H1 (cell line): Measurements from ENCODE around the gene GOLGA8A. TPM values are rescaled to one million over a fixed set of nuclear protein-coding genes. Genes with fewer than 3 reads are reported as not detected.

Source experiments
- CTCF ChIA-PET: fragments of 300-600 bp; sonication (Branson Sonifier 250); formaldehyde crosslinking; loops from one replicate; lab custom pipeline; 2021; ENCODE audit not compliant: partially characterized antibody; lab: Charles Lee
- POLR2A ChIA-PET: fragments of 300-600 bp; sonication (Branson Sonifier 250); formaldehyde crosslinking; loops from one replicate; lab custom pipeline; 2021; ENCODE audit warnings: inconsistent platforms; ENCODE audit not compliant: partially characterized antibody; lab: Charles Lee
- DNase-seq, 2 experiments: peaks; one replicate each; pipeline versions ENCODE4 v3.0.0 to v3.0.0-alpha.2; 2010 to 2022; ENCODE audit warnings: low spot score in 2 of 2, low read depth in 1 of 2, mixed read lengths in 1 of 2
- FAIRE-seq: peaks from 2 replicates; lab custom pipeline; 2011; peaks lifted over from hg19 to GRCh38; lab: Jason Lieb, UNC
- H2AFZ ChIP-seq: 2 replicates; pipeline ENCODE4 v1.8.1; 2012; ENCODE audit warnings: low read length, inconsistent platforms
- H2AK5ac ChIP-seq: 2 replicates; pipeline ENCODE4 v1.6.1; 2013; ENCODE audit warnings: low read depth, low read length
- H2BK120ac ChIP-seq: replicated peaks from 2 replicates; pipeline ENCODE3; 2013; ENCODE audit warnings: low read depth, low read length, inconsistent platforms
- H2BK12ac ChIP-seq: 2 replicates; pipeline ENCODE4 v1.6.1; 2013; ENCODE audit warnings: low read depth, low read length
- H2BK15ac ChIP-seq: 2 replicates; pipeline ENCODE4 v1.6.1; 2013; ENCODE audit warnings: low read length
- H2BK20ac ChIP-seq: 2 replicates; pipeline ENCODE4 v1.6.1; 2013; ENCODE audit warnings: low read length
- H2BK5ac ChIP-seq: 2 replicates; pipeline ENCODE4 v1.6.1; 2013; ENCODE audit warnings: low read depth, low read length
- H3K14ac ChIP-seq: 2 replicates; pipeline ENCODE4 v1.6.1; 2013; ENCODE audit warnings: inconsistent platforms; ENCODE audit not compliant: insufficient read length
- H3K18ac ChIP-seq: 2 replicates; pipeline ENCODE4 v1.6.1; 2013; ENCODE audit warnings: low read length; ENCODE audit errors: extremely low read depth
- H3K23ac ChIP-seq: 2 replicates; pipeline ENCODE4 v1.6.1; 2013; ENCODE audit warnings: inconsistent platforms; ENCODE audit not compliant: insufficient read length
- H3K23me2 ChIP-seq: 2 replicates; pipeline ENCODE4 v1.6.1; 2013; ENCODE audit warnings: low read depth, low read length
- H3K27ac ChIP-seq: 2 replicates; pipeline ENCODE4 v1.6.1; 2011; ENCODE audit warnings: low read depth, low read length, inconsistent platforms
- H3K27me3 ChIP-seq, 4 experiments: replicated peaks in 1 of 4; 1 replicate in 1 of 4; 2 replicates in 3 of 4; pipeline versions ENCODE4 v1.6.1 to v1.8.1; 2011 to 2013; ENCODE audit warnings: low read length in 3 of 4, mild to moderate bottlenecking in 3 of 4, inconsistent platforms in 2 of 4, mixed read lengths in 2 of 4, moderate library complexity in 1 of 4; ENCODE audit not compliant: control insufficient read depth in 3 of 4, insufficient read depth in 3 of 4; ENCODE audit errors: extremely low read depth in 1 of 4
- H3K36me3 ChIP-seq, 4 experiments: 2 replicates each; pipeline versions ENCODE4 v1.6.1 to v1.8.1; 2011 to 2013; ENCODE audit warnings: mild to moderate bottlenecking in 4 of 4, low read length in 3 of 4, moderate library complexity in 2 of 4, control low read depth in 1 of 4, inconsistent platforms in 1 of 4; ENCODE audit not compliant: insufficient read depth in 4 of 4, control insufficient read depth in 2 of 4
- H3K4ac ChIP-seq: replicated peaks from 2 replicates; pipeline ENCODE3; 2013; ENCODE audit warnings: low read length, low read depth, mixed read lengths, inconsistent platforms; ENCODE audit not compliant: insufficient read length
- H3K4me1 ChIP-seq, 4 experiments: replicated peaks in 1 of 4; 1 replicate in 1 of 4; 2 replicates in 3 of 4; pipeline versions ENCODE4 v1.6.1 to v1.8.1; 2011 to 2013; ENCODE audit warnings: low read length in 3 of 4, inconsistent platforms in 2 of 4, mixed read lengths in 1 of 4; ENCODE audit not compliant: insufficient read depth in 4 of 4, control insufficient read depth in 3 of 4
- H3K4me2 ChIP-seq, 2 experiments: 2 replicates each; pipeline versions ENCODE4 v1.6.1 to v1.8.1; 2011 to 2013; ENCODE audit warnings: low read depth in 2 of 2, low read length in 2 of 2, control low read depth in 1 of 2, inconsistent platforms in 1 of 2, mild to moderate bottlenecking in 1 of 2; ENCODE audit not compliant: insufficient read depth in 1 of 2
- H3K4me3 ChIP-seq, 4 experiments: fragments of 200-600, 300-600 bp in 1 of 4; sonication (generic), shearing (Covaris generic), sonication (Bioruptor Twin) in 1 of 4; 2 replicates each; pipeline versions ENCODE4 v1.5.1 to v1.8.1; 2011 to 2016; ENCODE audit warnings: low read length in 4 of 4, low read depth in 3 of 4, control low read depth in 2 of 4, inconsistent platforms in 2 of 4, mild to moderate bottlenecking in 2 of 4, mixed read lengths in 1 of 4, moderate library complexity in 1 of 4; ENCODE audit not compliant: insufficient read depth in 2 of 4; ENCODE audit errors: extremely low read depth in 1 of 4
- H3K56ac ChIP-seq: replicated peaks from 2 replicates; pipeline ENCODE3; 2013; ENCODE audit warnings: low read depth, mild to moderate bottlenecking, mixed read lengths, low read length, inconsistent platforms; ENCODE audit not compliant: insufficient read length
- H3K79me1 ChIP-seq: 2 replicates; pipeline ENCODE4 v1.6.1; 2013; ENCODE audit warnings: low read depth, low read length, control low read depth
- H3K79me2 ChIP-seq, 2 experiments: 2 replicates each; pipeline versions ENCODE4 v1.6.1 to v1.8.1; 2012 to 2013; ENCODE audit warnings: low read length in 2 of 2, mild to moderate bottlenecking in 2 of 2, inconsistent platforms in 1 of 2; ENCODE audit not compliant: insufficient read depth in 2 of 2, control insufficient read depth in 1 of 2
- H3K9ac ChIP-seq, 4 experiments: replicated peaks in 1 of 4; 1 replicate in 1 of 4; 2 replicates in 3 of 4; pipeline versions ENCODE4 v1.6.1 to v1.8.1; 2011 to 2013; ENCODE audit warnings: low read depth in 3 of 4, low read length in 3 of 4, control low read depth in 2 of 4, mild to moderate bottlenecking in 2 of 4, moderate library complexity in 2 of 4, inconsistent platforms in 1 of 4; ENCODE audit errors: extremely low read depth in 1 of 4
- H3K9me3 ChIP-seq, 2 experiments: 2 replicates each; pipeline versions ENCODE4 v1.6.1 to v1.8.1; 2012 to 2013; ENCODE audit warnings: mild to moderate bottlenecking in 2 of 2, moderate library complexity in 2 of 2, control low read depth in 1 of 2, inconsistent platforms in 1 of 2, low read depth in 1 of 2, low read length in 1 of 2, mixed read lengths in 1 of 2; ENCODE audit not compliant: insufficient read depth in 2 of 2
- H4K20me1 ChIP-seq, 2 experiments: replicated peaks in 1 of 2; 2 replicates each; pipeline versions ENCODE3 to v1.8.1; 2011 to 2013; ENCODE audit warnings: inconsistent platforms in 2 of 2, low read length in 2 of 2, mild to moderate bottlenecking in 1 of 2; ENCODE audit not compliant: insufficient read depth in 2 of 2, control insufficient read depth in 1 of 2
- H4K5ac ChIP-seq: 2 replicates; pipeline ENCODE4 v1.6.1; 2013; ENCODE audit warnings: low read length, low read depth, mixed read lengths, inconsistent platforms; ENCODE audit not compliant: insufficient read length
- H4K8ac ChIP-seq: 2 replicates; pipeline ENCODE4 v1.8.0; 2013; ENCODE audit warnings: mild to moderate bottlenecking, moderate library complexity, low read length, inconsistent platforms; ENCODE audit not compliant: insufficient read depth; ENCODE audit errors: extremely low read depth
- H4K91ac ChIP-seq: replicated peaks from 2 replicates; pipeline ENCODE3; 2013; ENCODE audit warnings: low read length, mixed read lengths, inconsistent platforms; ENCODE audit not compliant: insufficient read length
- HDAC2 ChIP-seq, 2 experiments: fragments of 300-600 bp in 1 of 2; sonication (generic) in 1 of 2; IDR thresholded peaks; 2 replicates each; pipeline ENCODE4 v1.6.1; 2011 to 2012; ENCODE audit warnings: low read depth in 2 of 2, low read length in 2 of 2, mild to moderate bottlenecking in 2 of 2, moderate library complexity in 2 of 2, borderline replicate concordance in 1 of 2, inconsistent platforms in 1 of 2
- PHF8 ChIP-seq: fragments of 200-600 bp; sonication (generic); conservative IDR thresholded peaks from 2 replicates; pipeline ENCODE4 v1.7.1; 2012; ENCODE audit warnings: low read depth, mild to moderate bottlenecking, inconsistent platforms, low read length, moderate library complexity
- RBBP5 ChIP-seq: IDR thresholded peaks from 2 replicates; pipeline ENCODE4 v1.7.1; 2012; ENCODE audit warnings: low read depth, mild to moderate bottlenecking, inconsistent platforms, low read length, moderate library complexity, borderline replicate concordance
- TBP ChIP-seq: IDR thresholded peaks from 2 replicates; pipeline ENCODE4 v1.6.1; 2011; ENCODE audit warnings: low read depth, low read length, improper control_type of control experiment
- YY1 ChIP-seq: IDR thresholded peaks from 2 replicates; pipeline ENCODE4 v1.6.1; 2011; ENCODE audit warnings: low read depth, mild to moderate bottlenecking, low read length
- ZNF274 ChIP-seq: IDR thresholded peaks from 2 replicates; pipeline ENCODE4 v1.7.0; 2012; ENCODE audit warnings: low read length, borderline replicate concordance; ENCODE audit errors: extremely low read depth
- WGBS, 2 experiments: shearing (Covaris generic) in 1 of 2; methylation state at CpG; one replicate each; pipeline versions ENCODE4 v1.1.6 to v1.1.7; 2013 to 2015; ENCODE audit warnings: low lambda C conversion rate in 2 of 2, mixed read lengths in 2 of 2, inconsistent platforms in 1 of 2, low coverage in 1 of 2, missing lambda C conversion rate in 1 of 2; ENCODE audit not compliant: insufficient replicate concordance in 2 of 2, insufficient coverage in 1 of 2, insufficient read length in 1 of 2; ENCODE audit errors: extremely low coverage in 1 of 2, missing lambda C conversion rate in 1 of 2; 5-methylcytosine and 5-hydroxymethylcytosine counted together
- polyA plus RNA-seq, 7 experiments: library from polyadenylated mRNA; depleted of rRNA in 3 of 7; stranded (reverse) in 5 of 7; unstranded in 2 of 7; fragments of >200 nt in 5 of 7; fragments of 200-250 nt in 2 of 7; gene quantifications; 1 replicate in 5 of 7; 2 replicates in 1 of 7; 4 replicates in 1 of 7; pipeline versions ENCODE4 v1.2.1 to v1.2.3, GENCODE V29; 2011 to 2013; ENCODE audit warnings: missing spikeins in 2 of 7, mixed read lengths in 2 of 7
- total RNA-seq: library from RNA; stranded (reverse); fragmentation: NEBNext Ultra II Directional; extraction: Animal tissue kit (Norgen Biotek cat#: 25700); gene quantifications from 2 replicates; pipeline ENCODE4 v1.2.1, GENCODE V29; 2021

Gene GOLGA8A
- total and polyA plus RNA-seq, 2 of the 8 experiments (the other 6 are each of a cell fraction or from before 2014, with no cell fraction given), result 5.5 to 20.0 TPM

DNA sequence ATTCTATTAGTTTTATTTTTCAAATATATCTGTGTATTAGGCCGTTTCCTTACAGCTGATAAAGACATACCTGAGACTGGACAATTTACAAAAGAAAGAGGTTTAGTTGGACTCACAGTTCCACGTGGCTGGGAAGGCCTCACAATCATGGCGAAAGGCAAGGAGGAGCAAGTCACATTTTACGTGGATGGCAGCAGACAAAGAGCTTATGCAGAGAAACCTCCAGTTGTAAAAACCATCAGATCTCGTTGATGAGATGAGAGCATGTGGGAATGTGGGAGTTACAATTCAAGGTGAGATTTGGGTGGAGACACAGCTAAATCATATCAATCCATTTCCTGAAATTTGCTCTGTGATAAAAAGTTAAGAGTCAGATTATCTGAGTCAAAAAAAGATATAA lies 2.3 kb upstream of the GOLGA8A start:
- FAIRE-seq, result no peak
- Histone ChIP-seq H3K9ac (no peak overlapping the region), H3K27me3 (peaks cover 10 to 33% (median 25%) of the 10 kb centered on the region in 4 experiments), H2BK120ac (no peak overlapping the region)
- 75% methylated on average over 5 of the region's 5 CpGs; no CpG with 5 or more reads in 1 of the 2 experiments for WGBS, 2 experiments
- TF ChIP-seq HDAC2 (IDR thresholded peaks at IDR 0.05; ENCODE audit: borderline replicate concordance in 1 of 2, low read depth in 2 of 2, low read length in 2 of 2) (no peak), ZNF274 (no peak), YY1 (no peak), TBP (no peak), RBBP5 (no peak), PHF8 (no peak)
- TF ChIP-seq, all 59 proteins: peak for 0
- no peak overlapping the region for H3K23ac ChIP-seq
- H3K9me3 ChIP-seq, result peaks cover 0 to 5% of the 10 kb centered on the region in 2 experiments; a peak in 2 of 4 replicates
- no peak for DNase-seq
- H3K56ac ChIP-seq, result no peak overlapping the region
- peaks cover 2% of the 10 kb centered on the region; the same call in 1 of the 2 replicates for H3K23me2 ChIP-seq
- no peaks in the 10 kb centered on the region for H3K36me3 ChIP-seq
- no peak overlapping the region for H2BK20ac ChIP-seq
- CTCF ChIA-PET, result interaction anchor here (1.4 kb wide), 1 partner anchor 8 kb away, joined by 3 read pairs; no protein-coding TSS in a partner anchor
- no peak overlapping the region for H3K4ac ChIP-seq
- H3K4me1 ChIP-seq, result no peaks in the 10 kb centered on the region; a peak in 1 of 7 replicates
- no peak overlapping the region for H4K8ac ChIP-seq
- H3K14ac ChIP-seq, result no peak overlapping the region
- no peak overlapping the region for H3K18ac ChIP-seq
- H2BK5ac ChIP-seq, result no peak overlapping the region
- no peak overlapping the region for H2AFZ ChIP-seq
- H3K27ac ChIP-seq, result no peak overlapping the region
- H4K5ac ChIP-seq, result no peak overlapping the region
- no peak overlapping the region for H2BK15ac ChIP-seq
- no peak overlapping the region for H2AK5ac ChIP-seq
- H3K79me1 ChIP-seq, result no peaks in the 10 kb centered on the region
- H3K79me2 ChIP-seq, result no peaks in the 10 kb centered on the region
- H4K91ac ChIP-seq, result no peak overlapping the region
- no peak overlapping the region for H3K4me3 ChIP-seq
- POLR2A ChIA-PET, result no interaction called here
- H4K20me1 ChIP-seq, result no peaks in the 10 kb centered on the region
- H3K4me2 ChIP-seq, result no peak overlapping the region
- H2BK12ac ChIP-seq, result no peak overlapping the region
